Heart right ventricle (tissue), 16 donors: ENCODE data around the gene TNFRSF25. TPM values are rescaled to one million over a fixed set of nuclear protein-coding genes. Genes with fewer than 3 reads are reported as not detected.
A peak's percentile ranks its signal among the peaks of the same experiment; 100 is the strongest.

ENCODE experiments used
- ATAC-seq, 8 donors: fragments of 200-7000 bp; cut with Tn5 transposase; one replicate each; pipeline ENCODE4 v1.9.1; 2020; ENCODE audit warnings: mild to moderate bottlenecking in 8 of 8, moderate library complexity in 8 of 8, moderate number of reproducible peaks in 1 of 8
- DNase-seq, 2 donors: peaks; one replicate each; pipeline ENCODE4 v3.0.0-alpha.2; 2020
- H3K27ac ChIP-seq, 10 donors: fragments of 200-600 bp; sonication (generic) in 2 of 10; one replicate each; pipeline versions ENCODE4 v1.5.0 to v1.8.0; 2020 to 2022; ENCODE audit warnings: mild to moderate bottlenecking in 3 of 10
- H3K27me3 ChIP-seq, 7 donors: fragments of 200-600 bp; one replicate each; pipeline ENCODE4 v1.8.0; 2021 to 2022; ENCODE audit warnings: mild to moderate bottlenecking in 2 of 7
- H3K36me3 ChIP-seq, 9 donors: fragments of 200-600 bp; sonication (generic) in 1 of 9; one replicate each; pipeline versions ENCODE4 v1.5.0 to v1.8.0; 2020 to 2022; ENCODE audit warnings: mild to moderate bottlenecking in 2 of 9
- H3K4me1 ChIP-seq, 9 donors: fragments of 200-600 bp; sonication (generic) in 1 of 9; one replicate each; pipeline versions ENCODE4 v1.5.0 to v1.8.0; 2020 to 2022; ENCODE audit warnings: mild to moderate bottlenecking in 4 of 9
- H3K4me3 ChIP-seq, 10 donors: fragments of 200-600 bp; sonication (generic) in 2 of 10; one replicate each; pipeline versions ENCODE4 v1.5.0 to v1.8.0; 2020 to 2022; ENCODE audit warnings: mild to moderate bottlenecking in 7 of 10, moderate library complexity in 2 of 10
- H3K9me3 ChIP-seq, 11 donors: fragments of 200-600 bp in 10 of 11; sonication (generic) in 2 of 11; one replicate each; pipeline versions ENCODE4 v1.5.0 to v1.8.0; 2013 to 2022; ENCODE audit warnings: mild to moderate bottlenecking in 2 of 11, control low read depth in 1 of 11, moderate library complexity in 1 of 11
- CTCF ChIP-seq, 9 donors: fragments of 200-600 bp; sonication (generic) in 2 of 9; IDR thresholded peaks; one replicate each; pipeline versions ENCODE4 v1.5.0 to v1.8.0; 2021 to 2022; ENCODE audit warnings: antibody characterized with exemption in 9 of 9, mild to moderate bottlenecking in 5 of 9, moderate library complexity in 1 of 9
- WGBS, 2 donors: extraction: QIAGEN DNeasy Blood & Tissue Kit; methylation state at CpG; one replicate each; pipeline ENCODE4 v1.1.7; 2013; ENCODE audit warnings: inconsistent platforms in 1 of 2; 5-methylcytosine and 5-hydroxymethylcytosine counted together
- intact Hi-C, 10 donors: fragments of 100-400 bp; cut with DNase I; formaldehyde crosslinking; loops; one replicate each; pipeline versions ENCODE4 v1.11.1 to v1.14.2; 2022
- long read RNA-seq, 3 donors: library from polyadenylated mRNA; unstranded; transcript quantifications; one replicate each; pipeline ENCODE4 v2.0.0, GENCODE V29; 2020 to 2021
- polyA plus RNA-seq, 2 donors: library from polyadenylated mRNA; stranded (reverse); fragments of 200-250 nt; gene quantifications; one replicate each; pipeline ENCODE4 v1.2.3, GENCODE V29; 2013
- total RNA-seq, 10 donors: library from RNA; stranded (reverse); fragmentation: NEBNext Ultra II Directional in 3 of 10; extraction: Animal tissue kit (Norgen Biotek cat#: 25700) in 3 of 10; gene quantifications; one replicate each; pipeline versions ENCODE4 v1.2.1 to v1.2.4, GENCODE V29; 2021 to 2023
- donor health status: Arrhythmogenic right ventricular cardiomyopathy.
- donor health status: ischemic (EF 13 %, LVEDD 7.1; RV severe dilation, severe dysfunction).
- donor health status: healthy with polysubstance abuse.
- donor health status: DM: no; HTN: yes; CAD: no.
- donor health status: DM: no; HTN: no; CAD: no.
- donor health status: ischemic (EF 25% LVEDD 6.9; RV normal size, moderate dysfunction).
- donor health status: ischemic (EF 25% LVEDD 5.7; RV mildly dilated, moderate dysfunction).
- donor health status: healthy.
- donor health status: DM: yes; HTN: yes; CAD: no.
- donor health status: Ischemic cardiomyopathy.
- donor health status: ischemic (EF 35%, LVEDD 5.7; RV mildly dilated, moderate dysfunction).
- donor health status: nonischemic (EF 11% LVEDD 7.7; RV severe dilation, severe dysfunction).
- donor health status: DM: yes; HTN: yes; CAD: no.
- donor health status: PGD.
- donor health status: ischemic (EF 29% LVEDD 5.4; RV normal size, mild dysfunction).
- donor health status: nonischemic (EF 23%, LVEDD 6.1; RV moderate dilation, normal function).

Gene TNFRSF25, protein sequence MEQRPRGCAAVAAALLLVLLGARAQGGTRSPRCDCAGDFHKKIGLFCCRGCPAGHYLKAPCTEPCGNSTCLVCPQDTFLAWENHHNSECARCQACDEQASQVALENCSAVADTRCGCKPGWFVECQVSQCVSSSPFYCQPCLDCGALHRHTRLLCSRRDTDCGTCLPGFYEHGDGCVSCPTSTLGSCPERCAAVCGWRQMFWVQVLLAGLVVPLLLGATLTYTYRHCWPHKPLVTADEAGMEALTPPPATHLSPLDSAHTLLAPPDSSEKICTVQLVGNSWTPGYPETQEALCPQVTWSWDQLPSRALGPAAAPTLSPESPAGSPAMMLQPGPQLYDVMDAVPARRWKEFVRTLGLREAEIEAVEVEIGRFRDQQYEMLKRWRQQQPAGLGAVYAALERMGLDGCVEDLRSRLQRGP
- 10 to 100 TPM in 2 of 10 donors, 1 to 10 TPM in 8; 4.0 to 12.0 (median 7.3) TPM for total RNA-seq
- polyA plus RNA-seq = 10 to 100 TPM in 1 of 2 donors, 1 to 10 TPM in 1; 6.6 to 43.1 TPM
- long read RNA-seq, donor 1, partial matches to known transcripts = 1 of 17 reads
- long read RNA-seq, donor 1, other reads (novel, unspliced or antisense) = 7 of 17 reads
- long read RNA-seq, donor 2, partial matches to known transcripts = 7 of 18 reads
- long read RNA-seq, donor 2, other reads (novel, unspliced or antisense) = 4 of 18 reads
- long read RNA-seq, donor 3, partial matches to known transcripts = 4 of 15 reads
- long read RNA-seq, donor 3, other reads (novel, unspliced or antisense) = 9 of 15 reads

GRCh38 chr1:6466023-6466422, at the start of gene TNFRSF25:
Gene TNFRSF25, minus strand, starts transcription at chr1:6466173. Its CDS starts 66 bp downstream, at chr1:6466107.
- intact Hi-C loops = loop anchor here in 1 of 10 donors (5.0 kb wide), 1 partner anchor 491 kb away; no protein-coding TSS in a partner anchor
- Histone ChIP-seq H3K4me3 (peak within 1 kb of the TSS in 2 of 10 donors; percentile 17 to 50), H3K4me1 (peaks cover 0 to 16% (median 3%) of the 10 kb centered on the region in 9 donors), H3K27ac (peak within 1 kb of the TSS in 1 of 10 donors; percentile 65), H3K9me3 (no peaks in the 10 kb centered on the region), H3K36me3 (peaks cover 0 to 91% (median 19%) of the 10 kb centered on the region in 9 donors), H3K27me3 (peaks cover 0 to 35% (median 7%) of the 10 kb centered on the region in 7 donors)
- ATAC-seq (no peak), DNase-seq (no peak)
- WGBS, 2 donors = 34 to 39% methylated on average over 25 to 43 of the region's 43 CpGs
- TF ChIP-seq CTCF (IDR thresholded peaks at IDR 0.05) = no peak

DNA sequence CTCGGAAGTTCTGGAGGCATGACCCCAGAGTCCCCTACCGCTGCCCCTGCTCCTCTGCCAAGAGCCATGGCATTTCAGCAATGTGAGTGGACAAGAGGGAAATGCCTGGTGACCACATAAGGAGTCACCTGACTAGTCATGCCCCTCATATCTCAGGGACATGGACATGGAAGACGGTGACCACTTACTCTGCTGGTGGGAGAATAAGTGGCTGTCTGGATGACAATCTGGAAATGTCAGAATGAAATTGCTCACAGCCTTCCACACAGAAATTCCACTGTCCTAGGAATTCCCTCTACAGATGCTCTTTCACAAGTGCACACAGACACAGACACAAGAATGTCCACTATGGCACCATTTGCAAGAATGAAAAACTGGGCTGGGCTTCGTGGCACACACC, 49.8 kb upstream of the TNFRSF25 start:
- Histone ChIP-seq H3K27me3 (no peaks in the 10 kb centered on the region), H3K36me3 (no peaks in the 10 kb centered on the region), H3K4me1 (peaks cover 0 to 20% (median 9%) of the 10 kb centered on the region in 9 donors), H3K27ac (peak overlapping the region in 1 of 10 donors; percentile 31), H3K9me3 (no peaks in the 10 kb centered on the region), H3K4me3 (no peak overlapping the region)
- no peak for TF ChIP-seq CTCF (IDR thresholded peaks at IDR 0.05)
- 63 to 76% methylated on average over 4 of the region's 4 CpGs for WGBS, 2 donors
- intact Hi-C loops = no loop called here
- DNase-seq (no peak), ATAC-seq (peak in 1 of 8 donors; percentile 26)

- peak overlapping the region in 1 of 10 donors; percentile 41 for H3K27ac ChIP-seq
- intact Hi-C loops = no loop called here
- WGBS, 2 donors = 76 to 85% methylated on average over 9 of the region's 9 CpGs
- H3K36me3 ChIP-seq = no peaks in the 10 kb centered on the region
- DNase-seq (no peak), ATAC-seq (peak in 2 of 8 donors; percentile 25 to 60)
- H3K4me3 ChIP-seq = no peak overlapping the region
- TF ChIP-seq CTCF (IDR thresholded peaks at IDR 0.05) = no peak
- H3K4me1 ChIP-seq = peaks cover 0 to 13% (median 0%) of the 10 kb centered on the region in 9 donors
- H3K27me3 ChIP-seq = no peaks in the 10 kb centered on the region
- H3K9me3 ChIP-seq = no peaks in the 10 kb centered on the region
Measured at GRCh38 chr1:6513320-6513801, 47.4 kb upstream of the TNFRSF25 start.

GRCh38 chr1:6512908-6513280, 46.9 kb upstream of the TNFRSF25 start:
- H3K27me3 ChIP-seq = no peaks in the 10 kb centered on the region
- DNase-seq (no peak), ATAC-seq (no peak)
- peaks cover 0 to 13% (median 0%) of the 10 kb centered on the region in 9 donors for H3K4me1 ChIP-seq
- H3K27ac ChIP-seq = peak overlapping the region in 1 of 10 donors; percentile 41
- 78 to 84% methylated on average over 8 of the region's 8 CpGs for WGBS, 2 donors
- H3K36me3 ChIP-seq = no peaks in the 10 kb centered on the region
- H3K4me3 ChIP-seq = no peak overlapping the region
- H3K9me3 ChIP-seq = no peaks in the 10 kb centered on the region
- TF ChIP-seq CTCF (IDR thresholded peaks at IDR 0.05) = no peak
- intact Hi-C loops = no loop called here
